Uterus (tissue), 4 donors: ENCODE results near the gene PRIM2. TPM values are rescaled to one million over a fixed set of nuclear protein-coding genes. Genes with fewer than 3 reads are reported as not detected.
"Not testable (repeated sequence)": the region's sequence is repeated elsewhere in the genome, so short reads cannot be mapped to it uniquely, and the experiment has no call there.

Experiments
- DNase-seq, 2 donors: peaks; one replicate each; pipeline ENCODE4 v3.0.0-alpha.2; 2019 to 2020
- H3K27ac ChIP-seq, 2 donors: fragments of 200-600 bp; sonication (generic); 1 replicate in 1 of 2; 2 replicates in 1 of 2; pipeline ENCODE4 v1.5.1; 2016 to 2018
- H3K27me3 ChIP-seq, 2 donors: fragments of 200-600 bp; sonication (generic); one replicate each; pipeline ENCODE4 v1.5.1; 2018 to 2019; ENCODE audit warnings: control low read depth in 1 of 2
- H3K36me3 ChIP-seq, 2 donors: fragments of 200-600 bp; sonication (generic); one replicate each; pipeline ENCODE4 v1.5.1; 2019; ENCODE audit warnings: control low read depth in 1 of 2
- H3K4me1 ChIP-seq, 2 donors: fragments of 200-600 bp; sonication (generic); one replicate each; pipeline ENCODE4 v1.5.1; 2018 to 2019; ENCODE audit warnings: control low read depth in 1 of 2
- H3K4me3 ChIP-seq, 2 donors: fragments of 200-600 bp; sonication (generic); 1 replicate in 1 of 2; 2 replicates in 1 of 2; pipeline ENCODE4 v1.5.1; 2018 to 2019; ENCODE audit warnings: mild to moderate bottlenecking in 1 of 2
- H3K9me3 ChIP-seq, 2 donors: fragments of 200-600 bp; sonication (generic); one replicate each; pipeline ENCODE4 v1.5.1; 2019; ENCODE audit warnings: control low read depth in 1 of 2
- intact Hi-C: fragments of 100-400 bp; cut with DNase I; formaldehyde crosslinking; loops from one replicate; pipeline ENCODE4 v1.15.1; 2023; ENCODE audit warnings: low total_unique reads
- total RNA-seq, 4 donors: library from RNA; depleted of rRNA in 3 of 4; stranded (reverse); fragments of >200 nt in 3 of 4; gene quantifications; one replicate each; pipeline versions ENCODE4 v1.1.0 to v1.2.4, GENCODE V29; 2014 to 2023
- TF ChIP-seq, protein P1 (sequence below), 4 experiments: fragments of 200-600 bp in 2 of 4; fragments of 450-650 bp in 2 of 4; sonication (generic) in 2 of 4; IDR thresholded peaks; one replicate each; pipeline ENCODE4 v1.5.1; 2016 to 2019; ENCODE audit warnings: antibody characterized with exemption in 4 of 4, mild to moderate bottlenecking in 2 of 4, moderate library complexity in 1 of 4
- donor health status: DM: yes; HTN: yes; CAD: no.

The PRIM2 gene
- total RNA-seq, 4 donors from 2014 or later, result 2.4 to 46.9 (median 23.1) TPM

GRCh38 chr6:57535121-57535520, 217.7 kb downstream of the PRIM2 start:
- H3K27ac ChIP-seq, H3K36me3 ChIP-seq, H3K4me3 ChIP-seq, intact Hi-C loops, DNase-seq, H3K9me3 ChIP-seq, H3K4me1 ChIP-seq, H3K27me3 ChIP-seq: not testable (repeated sequence)

DNA sequence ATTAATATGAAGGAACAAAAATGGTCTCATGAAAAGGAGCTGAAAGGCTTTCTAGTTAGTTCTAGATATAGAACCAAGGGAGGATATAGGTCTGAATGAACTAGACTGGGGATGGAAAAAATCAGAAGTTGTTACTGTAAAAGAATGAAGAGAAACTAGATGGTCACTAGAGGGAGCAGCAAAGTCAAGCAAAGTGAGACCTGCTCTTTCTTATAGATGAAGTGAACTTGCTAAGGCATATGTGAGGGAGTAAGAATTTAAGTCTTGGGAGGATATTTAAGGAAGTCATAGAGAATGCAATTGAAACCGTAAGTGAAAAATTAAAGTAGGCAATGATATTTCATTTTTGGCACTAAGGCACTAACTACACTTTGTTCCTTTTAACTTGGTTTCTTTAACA, 218.6 kb downstream of the PRIM2 start:
- intact Hi-C loops, H3K27ac ChIP-seq, H3K27me3 ChIP-seq, H3K9me3 ChIP-seq, H3K36me3 ChIP-seq, H3K4me1 ChIP-seq, H3K4me3 ChIP-seq, DNase-seq: not testable (repeated sequence)
- TF ChIP-seq, protein P1, sequence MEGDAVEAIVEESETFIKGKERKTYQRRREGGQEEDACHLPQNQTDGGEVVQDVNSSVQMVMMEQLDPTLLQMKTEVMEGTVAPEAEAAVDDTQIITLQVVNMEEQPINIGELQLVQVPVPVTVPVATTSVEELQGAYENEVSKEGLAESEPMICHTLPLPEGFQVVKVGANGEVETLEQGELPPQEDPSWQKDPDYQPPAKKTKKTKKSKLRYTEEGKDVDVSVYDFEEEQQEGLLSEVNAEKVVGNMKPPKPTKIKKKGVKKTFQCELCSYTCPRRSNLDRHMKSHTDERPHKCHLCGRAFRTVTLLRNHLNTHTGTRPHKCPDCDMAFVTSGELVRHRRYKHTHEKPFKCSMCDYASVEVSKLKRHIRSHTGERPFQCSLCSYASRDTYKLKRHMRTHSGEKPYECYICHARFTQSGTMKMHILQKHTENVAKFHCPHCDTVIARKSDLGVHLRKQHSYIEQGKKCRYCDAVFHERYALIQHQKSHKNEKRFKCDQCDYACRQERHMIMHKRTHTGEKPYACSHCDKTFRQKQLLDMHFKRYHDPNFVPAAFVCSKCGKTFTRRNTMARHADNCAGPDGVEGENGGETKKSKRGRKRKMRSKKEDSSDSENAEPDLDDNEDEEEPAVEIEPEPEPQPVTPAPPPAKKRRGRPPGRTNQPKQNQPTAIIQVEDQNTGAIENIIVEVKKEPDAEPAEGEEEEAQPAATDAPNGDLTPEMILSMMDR (IDR thresholded peaks at IDR 0.05), result peak in 2 of 4 experiments; percentile 8 to 17

GRCh38 chr6:57537916-57538315, 220.5 kb downstream of the PRIM2 start:
- H3K4me1 ChIP-seq, H3K36me3 ChIP-seq, H3K4me3 ChIP-seq, H3K27ac ChIP-seq, intact Hi-C loops, DNase-seq, H3K9me3 ChIP-seq, H3K27me3 ChIP-seq: not testable (repeated sequence)

DNA sequence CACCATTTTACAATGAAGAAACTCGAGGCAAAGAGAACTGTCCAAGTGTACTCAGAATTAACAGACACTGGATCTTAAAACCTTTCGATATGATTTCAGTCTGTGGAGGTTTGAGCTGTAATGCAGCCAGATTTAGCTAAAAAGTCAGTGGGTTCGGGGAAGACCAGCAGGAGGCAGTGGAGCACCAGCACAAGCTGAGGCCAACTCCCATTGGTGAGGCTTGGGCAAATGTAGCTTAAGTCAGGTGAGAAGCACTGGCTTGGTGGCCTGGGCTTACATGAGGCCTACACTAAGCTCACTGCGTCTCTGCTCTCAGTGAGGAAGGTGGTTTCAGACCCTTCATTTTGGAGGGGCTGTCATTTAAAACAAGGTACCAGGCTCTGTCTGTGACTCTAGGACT, 234.5 kb downstream of the PRIM2 start:
- H3K36me3 ChIP-seq, H3K27ac ChIP-seq, intact Hi-C loops, DNase-seq, H3K27me3 ChIP-seq, H3K9me3 ChIP-seq, H3K4me3 ChIP-seq, H3K4me1 ChIP-seq: not testable (repeated sequence)

DNA sequence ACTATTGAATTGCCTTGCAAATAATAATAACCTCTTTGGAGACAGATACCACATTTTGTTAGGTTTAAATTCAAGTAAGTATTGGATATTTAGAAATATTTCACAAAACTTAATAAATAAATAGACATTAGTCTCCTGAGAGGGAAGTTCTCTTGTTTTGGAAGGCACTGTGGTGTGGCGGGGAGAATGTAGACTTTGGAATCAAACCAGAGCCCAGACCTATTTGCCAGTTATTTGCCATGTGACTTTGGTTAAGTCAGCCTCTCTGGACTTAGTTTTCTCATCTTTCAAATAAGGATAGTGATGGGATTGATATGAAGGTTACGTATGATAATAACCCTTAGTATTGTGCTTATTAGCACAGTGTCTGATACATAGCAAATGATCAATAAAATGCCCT, 240.4 kb downstream of the PRIM2 start:
- DNase-seq, H3K27ac ChIP-seq, H3K36me3 ChIP-seq, H3K27me3 ChIP-seq, H3K4me3 ChIP-seq, H3K9me3 ChIP-seq, H3K4me1 ChIP-seq, intact Hi-C loops: not testable (repeated sequence)

DNA sequence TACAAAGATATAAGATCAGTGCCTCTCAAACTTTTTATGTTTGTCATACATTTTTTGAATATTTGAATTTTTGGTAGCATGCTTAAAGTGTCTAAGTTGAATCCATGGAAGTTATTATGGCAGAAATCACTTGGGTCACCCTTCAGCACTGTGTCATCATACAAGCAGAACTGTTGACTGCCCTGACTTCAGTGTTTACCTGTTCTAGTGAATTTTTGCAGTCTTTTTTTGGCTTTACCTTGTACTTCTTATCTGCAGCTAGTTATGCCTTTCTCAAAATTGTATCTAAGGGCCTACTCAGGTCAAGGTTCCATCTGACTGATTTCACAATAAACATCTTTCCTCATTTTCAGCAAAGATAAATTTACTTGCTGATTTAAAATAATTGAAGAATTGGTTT, 241.7 kb downstream of the PRIM2 start:
- H3K9me3 ChIP-seq, DNase-seq, H3K4me1 ChIP-seq, H3K27ac ChIP-seq, H3K27me3 ChIP-seq, intact Hi-C loops, H3K36me3 ChIP-seq, H3K4me3 ChIP-seq: not testable (repeated sequence)

DNA sequence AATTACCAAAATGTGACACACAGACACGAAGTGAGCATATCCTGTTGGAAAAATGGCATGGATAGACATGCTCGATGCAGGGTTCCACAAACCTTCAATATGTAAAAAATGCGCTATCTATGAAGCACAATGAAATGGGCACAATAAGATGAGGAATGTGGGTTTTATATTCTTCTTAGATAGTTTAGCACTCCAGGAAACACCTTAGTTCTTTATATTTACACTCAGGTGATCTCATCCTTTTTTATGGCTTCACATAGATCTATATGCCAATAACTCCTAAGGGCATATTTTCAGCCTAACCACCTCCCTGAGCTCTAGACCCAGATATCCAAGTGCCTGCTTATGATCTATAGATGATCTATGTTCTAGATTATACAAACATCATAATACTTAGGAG, 244.8 kb downstream of the PRIM2 start:
- H3K27ac ChIP-seq, H3K36me3 ChIP-seq, H3K27me3 ChIP-seq, H3K9me3 ChIP-seq, H3K4me1 ChIP-seq, DNase-seq, H3K4me3 ChIP-seq, intact Hi-C loops: not testable (repeated sequence)

DNA sequence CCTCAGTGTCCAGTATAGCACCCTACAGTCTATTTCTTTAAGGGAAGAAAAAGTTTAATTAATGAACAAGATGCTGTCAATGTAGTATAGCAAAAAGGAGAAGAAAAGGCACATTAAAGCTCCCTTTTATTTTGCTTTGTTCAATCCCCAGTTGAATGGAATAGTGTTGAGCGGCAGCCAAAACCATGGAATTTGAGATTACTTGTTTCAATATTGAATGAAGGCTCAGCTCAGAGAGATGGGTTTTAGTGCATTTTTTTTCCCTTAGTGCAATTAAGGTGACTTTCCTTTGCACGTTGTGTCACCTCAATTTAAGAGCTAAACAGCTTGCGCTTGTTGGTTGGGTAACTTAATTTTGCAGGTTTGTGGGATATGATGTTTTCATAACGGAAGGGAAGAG, 254.7 kb downstream of the PRIM2 start:
- H3K4me3 ChIP-seq, H3K27ac ChIP-seq, H3K36me3 ChIP-seq, intact Hi-C loops, H3K9me3 ChIP-seq, H3K27me3 ChIP-seq, DNase-seq, H3K4me1 ChIP-seq: not testable (repeated sequence)

DNA sequence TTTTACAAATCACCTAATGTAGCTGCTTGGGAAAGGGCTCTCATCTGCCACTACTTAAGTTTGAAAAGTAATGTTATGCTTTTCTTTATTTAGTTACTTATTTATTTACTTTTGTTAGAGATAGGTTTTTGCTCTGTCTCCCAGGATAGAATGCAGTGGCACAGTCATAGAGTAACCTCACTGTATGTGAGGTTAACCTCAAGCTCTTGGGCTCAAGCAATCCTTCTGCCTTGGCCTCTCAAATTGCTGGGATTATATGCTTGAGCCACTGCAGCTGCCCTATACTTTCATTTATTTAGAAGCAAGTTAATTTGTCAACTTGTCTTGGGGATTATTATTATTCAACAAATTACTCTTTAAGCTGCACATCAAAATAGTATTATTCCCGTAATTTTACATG, 255.4 kb downstream of the PRIM2 start:
- H3K4me3 ChIP-seq, DNase-seq, H3K36me3 ChIP-seq, intact Hi-C loops, H3K4me1 ChIP-seq, H3K27me3 ChIP-seq, H3K9me3 ChIP-seq, H3K27ac ChIP-seq: not testable (repeated sequence)

DNA sequence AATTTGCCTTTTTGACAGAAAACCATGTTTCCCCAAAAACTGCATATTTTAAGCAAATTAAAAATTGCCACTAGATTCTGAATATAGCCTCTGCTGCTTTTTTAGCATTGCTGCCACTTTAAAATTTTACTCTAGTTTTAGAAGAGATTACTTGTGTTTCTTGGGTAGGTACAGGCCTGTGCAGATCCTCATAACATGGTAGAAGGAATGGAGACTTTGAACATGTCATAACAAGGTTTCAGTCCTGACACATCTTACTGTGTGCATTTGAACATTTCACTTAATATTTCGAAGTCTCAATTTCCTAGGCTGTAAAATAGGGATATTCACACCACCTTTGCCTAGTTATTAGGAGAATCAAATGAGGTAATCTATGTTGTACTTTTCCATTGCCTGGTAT, 259.6 kb downstream of the PRIM2 start:
- H3K36me3 ChIP-seq, DNase-seq, H3K9me3 ChIP-seq, intact Hi-C loops, H3K27ac ChIP-seq, H3K27me3 ChIP-seq, H3K4me3 ChIP-seq, H3K4me1 ChIP-seq: not testable (repeated sequence)
